ENCODE data around the gene RFT1.

The RFT1 gene, protein sequence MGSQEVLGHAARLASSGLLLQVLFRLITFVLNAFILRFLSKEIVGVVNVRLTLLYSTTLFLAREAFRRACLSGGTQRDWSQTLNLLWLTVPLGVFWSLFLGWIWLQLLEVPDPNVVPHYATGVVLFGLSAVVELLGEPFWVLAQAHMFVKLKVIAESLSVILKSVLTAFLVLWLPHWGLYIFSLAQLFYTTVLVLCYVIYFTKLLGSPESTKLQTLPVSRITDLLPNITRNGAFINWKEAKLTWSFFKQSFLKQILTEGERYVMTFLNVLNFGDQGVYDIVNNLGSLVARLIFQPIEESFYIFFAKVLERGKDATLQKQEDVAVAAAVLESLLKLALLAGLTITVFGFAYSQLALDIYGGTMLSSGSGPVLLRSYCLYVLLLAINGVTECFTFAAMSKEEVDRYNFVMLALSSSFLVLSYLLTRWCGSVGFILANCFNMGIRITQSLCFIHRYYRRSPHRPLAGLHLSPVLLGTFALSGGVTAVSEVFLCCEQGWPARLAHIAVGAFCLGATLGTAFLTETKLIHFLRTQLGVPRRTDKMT

DNA sequence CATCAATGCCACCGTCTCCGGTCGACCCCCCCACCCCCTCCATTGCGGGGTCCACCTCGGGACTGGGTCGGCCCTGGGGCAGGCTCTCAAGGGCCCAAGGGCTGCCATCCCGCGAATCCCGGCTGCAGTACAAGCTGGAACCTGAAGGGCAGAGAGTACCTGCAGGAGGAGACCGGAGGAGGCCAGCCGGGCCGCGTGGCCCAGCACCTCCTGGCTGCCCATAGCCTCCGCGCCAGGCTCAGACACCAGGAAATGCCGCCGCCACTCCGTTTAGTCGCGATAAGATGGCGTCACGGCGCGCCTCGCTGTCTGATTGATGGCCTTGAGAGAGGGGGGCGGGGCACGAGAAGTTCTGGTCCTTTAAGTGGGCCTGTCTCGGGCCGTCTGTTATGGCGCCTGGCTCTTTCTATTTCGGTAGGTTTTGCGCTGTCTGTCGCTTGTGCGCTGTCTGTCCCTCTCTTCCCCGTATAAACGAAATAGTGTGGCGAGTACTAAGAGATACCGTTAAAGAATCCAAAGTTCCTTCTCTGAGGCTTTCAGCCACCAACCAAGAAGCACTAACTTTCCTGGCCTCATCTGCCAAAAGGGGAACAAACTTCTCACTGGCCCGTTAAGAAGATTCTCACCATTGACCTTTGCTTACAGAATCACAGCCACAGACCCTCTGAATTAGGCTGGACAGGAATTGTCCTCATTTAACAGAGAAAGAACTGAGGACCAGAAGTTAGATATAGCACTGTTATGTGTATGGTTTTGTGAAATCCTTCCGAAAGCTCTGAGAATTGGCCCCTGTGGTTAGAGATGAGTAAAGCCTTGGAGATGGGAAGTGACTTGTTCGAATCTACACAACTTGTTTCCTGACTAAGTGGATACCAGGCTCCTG lies at the start of gene RFT1:
Gene RFT1 (minus strand): TSS at position 257 of the 883 bp plus-strand sequence. CDS start 35 bp downstream, at position 222.
- Histone ChIP-seq H3K9ac (peak within 1 kb of the TSS; percentile 94), H3K4me1 (peaks cover 33% of the 10 kb centered on the region), H3K9me3 (no peaks in the 10 kb centered on the region), H3K4me2 (peak within 1 kb of the TSS; percentile 95), H3K27me3 (no peaks in the 10 kb centered on the region), H3K36me3 (peaks cover 19% of the 10 kb centered on the region), H3K27ac (peak within 1 kb of the TSS; percentile 91), H4K20me1 (no peaks in the 10 kb centered on the region), H3K4me3 (peak within 1 kb of the TSS; percentile 84)
- no peak for TF ChIP-seq Cebpa-rat (IDR thresholded peaks at IDR 0.05)

DNA sequence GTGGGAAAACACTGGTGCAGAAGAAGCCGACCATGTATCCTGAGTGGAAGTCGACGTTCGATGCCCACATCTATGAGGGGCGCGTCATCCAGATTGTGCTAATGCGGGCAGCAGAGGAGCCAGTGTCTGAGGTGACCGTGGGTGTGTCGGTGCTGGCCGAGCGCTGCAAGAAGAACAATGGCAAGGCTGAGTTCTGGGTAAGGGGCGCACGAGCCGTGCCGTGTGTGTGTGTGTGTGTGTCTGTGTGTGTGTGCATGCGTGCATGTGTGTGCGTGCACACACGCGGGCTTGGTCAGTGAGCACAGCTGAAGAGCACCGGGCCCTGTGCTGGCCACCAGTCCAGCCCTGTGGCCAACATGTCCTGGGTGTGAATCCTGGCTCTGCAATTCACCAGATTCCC lies 49.3 kb upstream of the RFT1 start:
- no peak overlapping the region for H3K9ac ChIP-seq
- peak overlapping the region; percentile 69 for H3K27ac ChIP-seq
- no peaks in the 10 kb centered on the region for H3K9me3 ChIP-seq
- peaks cover 76% of the 10 kb centered on the region for H4K20me1 ChIP-seq
- peaks cover 39% of the 10 kb centered on the region for H3K4me1 ChIP-seq
- peak overlapping the region; percentile 93 for H3K4me2 ChIP-seq
- no peak for TF ChIP-seq Cebpa-rat (IDR thresholded peaks at IDR 0.05)
- peaks cover 92% of the 10 kb centered on the region for H3K36me3 ChIP-seq
- H3K27me3 ChIP-seq, result no peaks in the 10 kb centered on the region
- H3K4me3 ChIP-seq, result no peak overlapping the region

DNA sequence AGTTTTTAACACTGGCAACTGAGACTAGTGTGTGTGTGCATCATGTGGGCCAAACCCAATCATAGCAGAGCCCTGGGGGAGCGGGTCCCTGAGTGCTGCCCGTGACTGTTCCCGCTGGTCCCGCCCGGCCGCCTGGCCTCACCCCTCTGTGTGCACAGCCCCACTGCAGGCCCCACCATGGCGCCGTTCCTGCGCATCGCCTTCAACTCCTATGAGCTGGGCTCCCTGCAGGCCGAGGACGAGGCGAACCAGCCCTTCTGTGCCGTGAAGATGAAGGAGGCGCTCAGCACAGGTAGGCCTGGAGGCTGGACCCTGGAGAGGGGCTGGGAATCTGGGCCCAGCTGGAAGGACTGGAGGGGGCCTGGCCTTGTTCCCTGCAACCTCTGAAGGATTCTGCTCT lies 48.0 kb upstream of the RFT1 start:
- no peak overlapping the region for H3K4me2 ChIP-seq
- H3K27ac ChIP-seq, result no peak overlapping the region
- no peaks in the 10 kb centered on the region for H3K9me3 ChIP-seq
- H3K4me3 ChIP-seq, result no peak overlapping the region
- H3K36me3 ChIP-seq, result peaks cover 94% of the 10 kb centered on the region
- peaks cover 89% of the 10 kb centered on the region for H4K20me1 ChIP-seq
- TF ChIP-seq Cebpa-rat (IDR thresholded peaks at IDR 0.05), result no peak
- no peak overlapping the region for H3K9ac ChIP-seq
- no peaks in the 10 kb centered on the region for H3K27me3 ChIP-seq
- H3K4me1 ChIP-seq, result peaks cover 49% of the 10 kb centered on the region

DNA sequence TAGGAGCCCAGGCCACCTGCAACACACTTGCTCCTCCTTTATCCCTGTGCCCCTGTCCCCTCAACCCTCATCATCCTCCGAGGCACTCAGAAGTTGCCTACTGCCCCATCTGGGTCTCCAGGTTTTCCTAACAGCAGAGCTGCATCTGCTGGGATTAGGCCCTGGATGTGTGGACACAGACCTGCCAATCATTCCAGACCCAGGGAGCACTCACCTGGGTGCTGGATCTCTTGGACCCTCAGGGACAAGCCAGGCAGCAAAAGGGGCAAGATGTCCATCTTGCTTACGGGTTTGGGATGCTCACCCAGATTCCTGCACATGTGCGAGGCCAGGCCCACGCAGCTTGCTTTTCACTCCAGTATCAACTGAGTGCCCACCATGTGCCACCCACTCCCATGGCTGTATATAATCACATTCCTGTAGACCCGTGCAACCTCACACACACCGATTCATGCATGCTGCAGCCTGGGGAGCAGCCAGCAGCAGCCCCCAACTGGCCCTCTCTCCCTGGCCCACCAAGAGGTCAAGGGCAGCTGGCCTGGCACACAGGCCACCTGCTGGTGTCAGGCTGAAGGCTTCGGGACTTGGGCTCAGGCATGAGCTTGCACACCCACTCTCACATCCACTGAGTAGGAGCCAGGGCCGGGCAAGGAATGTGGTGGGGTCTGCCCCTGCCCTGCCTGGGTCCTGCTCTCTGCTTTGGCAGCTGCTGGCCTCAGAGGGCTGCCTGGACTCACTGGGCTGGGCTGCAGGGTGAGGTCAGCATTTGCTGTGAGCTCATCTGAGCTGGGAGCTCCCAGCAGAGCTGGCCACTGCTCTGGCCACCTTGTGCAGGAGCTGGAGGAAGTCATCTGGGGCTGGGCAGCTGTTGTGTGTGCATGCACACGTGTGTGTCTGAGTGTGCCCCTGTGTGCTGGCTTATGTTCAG lies 45.6 kb upstream of the RFT1 start:
- H3K4me1 ChIP-seq, result peaks cover 60% of the 10 kb centered on the region
- H3K4me3 ChIP-seq, result no peak overlapping the region
- H3K27ac ChIP-seq, result 0 out of 2 replicates have a peak overlapping the region, but pooled peaks have one; percentile 6
- no peak overlapping the region for H3K9ac ChIP-seq
- no peaks in the 10 kb centered on the region for H3K27me3 ChIP-seq
- no peaks in the 10 kb centered on the region for H3K9me3 ChIP-seq
- TF ChIP-seq Cebpa-rat (IDR thresholded peaks at IDR 0.05), result no peak
- H3K36me3 ChIP-seq, result peaks cover 78% of the 10 kb centered on the region
- H3K4me2 ChIP-seq, result no peak overlapping the region
- H4K20me1 ChIP-seq, result peaks cover 100% of the 10 kb centered on the region

DNA sequence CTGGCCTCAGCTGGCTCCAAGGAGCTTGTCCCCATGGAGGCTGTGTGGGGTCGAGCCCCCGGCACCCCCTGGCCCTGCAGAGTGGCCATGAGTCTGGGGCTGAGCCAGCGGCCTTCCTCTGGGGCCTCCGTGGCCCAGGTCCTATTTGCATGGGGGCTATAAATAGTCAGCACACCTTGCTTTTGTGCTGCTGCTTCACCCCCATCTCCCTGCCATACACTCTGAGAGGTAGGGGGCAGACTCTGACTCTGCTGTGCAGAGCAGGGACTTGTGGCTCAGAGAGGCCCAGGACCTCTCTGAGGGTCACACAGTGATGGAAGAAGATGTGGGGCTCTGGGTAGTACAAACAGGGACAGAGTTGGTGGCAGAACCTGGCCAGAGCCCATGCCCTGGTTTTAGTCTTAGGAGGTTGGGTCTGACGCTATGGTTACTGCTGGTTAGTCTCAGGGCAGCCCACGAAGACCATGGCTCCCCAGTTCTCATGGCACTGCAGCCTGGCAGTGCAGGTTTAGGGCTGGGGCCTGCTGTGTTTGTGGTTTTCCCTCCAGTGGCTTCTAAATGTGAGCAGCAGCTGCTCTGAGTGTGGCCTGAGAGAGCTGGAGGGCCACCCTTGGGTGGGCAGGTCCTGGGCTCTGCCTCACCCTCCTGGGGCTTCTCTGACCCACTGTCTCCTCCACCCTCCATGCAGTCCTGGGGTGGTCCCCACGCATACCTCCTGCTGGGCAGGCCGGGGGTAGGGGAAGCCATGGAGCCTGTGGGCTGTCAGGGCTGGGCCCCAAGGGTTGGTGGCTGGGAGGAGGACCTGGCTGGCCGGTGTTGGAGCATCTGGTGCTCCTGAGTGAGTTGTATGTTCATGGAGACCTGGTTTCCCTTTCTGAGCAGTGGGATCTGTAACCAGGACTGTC lies 44.4 kb upstream of the RFT1 start:
- H3K9me3 ChIP-seq, result no peaks in the 10 kb centered on the region
- no peak overlapping the region for H3K4me3 ChIP-seq
- peak overlapping the region; percentile 43; the same call in 1 of the 2 replicates for H3K9ac ChIP-seq
- H3K4me1 ChIP-seq, result peaks cover 60% of the 10 kb centered on the region
- peak overlapping the region; percentile 49; the same call in 1 of the 2 replicates for H3K27ac ChIP-seq
- peak overlapping the region; percentile 35 for H3K4me2 ChIP-seq
- H3K36me3 ChIP-seq, result peaks cover 68% of the 10 kb centered on the region
- no peaks in the 10 kb centered on the region for H3K27me3 ChIP-seq
- peaks cover 100% of the 10 kb centered on the region for H4K20me1 ChIP-seq
- TF ChIP-seq Cebpa-rat (IDR thresholded peaks at IDR 0.05), result no peak

DNA sequence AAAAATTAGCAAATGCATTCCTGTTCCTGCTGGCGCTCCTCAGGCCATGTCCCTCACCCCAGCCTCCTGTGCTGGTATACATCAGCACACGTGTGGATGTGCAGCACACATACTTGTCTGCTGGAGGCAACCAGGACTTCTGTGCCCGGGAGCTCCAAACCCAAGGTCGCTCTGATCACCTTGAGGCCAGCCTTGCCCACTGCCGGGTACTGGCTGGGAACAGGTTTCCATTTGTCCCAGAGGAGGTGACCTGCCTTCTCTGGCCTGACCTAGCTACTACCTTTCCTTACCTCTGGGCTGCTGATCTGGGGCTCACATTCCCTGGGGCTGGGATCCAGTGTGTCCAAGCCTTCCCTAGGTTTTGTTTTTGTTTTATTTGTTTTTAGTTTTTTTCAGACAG lies 42.9 kb upstream of the RFT1 start:
- H3K4me3 ChIP-seq, result no peak overlapping the region
- H4K20me1 ChIP-seq, result peaks cover 100% of the 10 kb centered on the region
- peaks cover 63% of the 10 kb centered on the region for H3K4me1 ChIP-seq
- no peaks in the 10 kb centered on the region for H3K27me3 ChIP-seq
- H3K9me3 ChIP-seq, result no peaks in the 10 kb centered on the region
- H3K36me3 ChIP-seq, result peaks cover 53% of the 10 kb centered on the region
- no peak overlapping the region for H3K9ac ChIP-seq
- TF ChIP-seq Cebpa-rat (IDR thresholded peaks at IDR 0.05), result no peak
- no peak overlapping the region for H3K27ac ChIP-seq
- no peak overlapping the region; the same call in 1 of the 2 replicates for H3K4me2 ChIP-seq

DNA sequence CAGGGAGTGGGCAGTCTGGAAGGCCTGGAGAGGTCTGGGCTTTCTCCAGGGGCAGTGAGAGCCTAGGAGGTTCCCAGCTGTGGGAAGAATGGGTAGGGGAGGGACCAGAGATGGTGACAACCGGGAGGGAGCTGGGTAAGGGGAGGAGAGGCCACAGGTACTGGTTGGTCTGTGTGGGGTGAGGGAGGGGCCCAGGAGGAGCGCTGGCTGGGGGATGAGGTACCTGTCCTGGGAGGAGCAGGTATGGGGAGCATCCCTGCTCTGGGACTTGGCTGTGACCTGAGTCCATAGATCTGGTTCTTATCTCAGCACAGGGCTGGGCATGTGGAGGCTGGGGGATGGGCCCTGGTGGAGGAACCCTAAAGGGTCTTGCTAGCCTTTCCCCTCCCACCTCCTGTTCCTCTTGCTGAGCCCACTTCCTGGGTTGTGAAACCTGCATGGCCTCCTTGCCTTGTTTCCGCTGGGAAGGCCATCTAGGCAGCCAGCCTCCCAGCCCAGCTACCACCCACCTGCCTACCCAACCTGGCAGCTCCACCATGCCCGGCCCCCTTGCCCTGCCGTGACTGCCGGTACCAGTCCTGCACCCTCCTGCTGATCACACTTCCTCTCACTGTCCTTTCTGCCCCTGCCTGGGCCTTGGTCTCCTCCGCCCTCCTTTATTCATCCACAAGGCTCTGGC lies 41.7 kb upstream of the RFT1 start:
- Histone ChIP-seq H3K9ac (peak overlapping the region; percentile 48; the same call in 1 of the 2 replicates), H3K36me3 (peaks cover 45% of the 10 kb centered on the region), H3K27me3 (no peaks in the 10 kb centered on the region), H4K20me1 (peaks cover 100% of the 10 kb centered on the region), H3K4me3 (no peak overlapping the region), H3K4me2 (peak overlapping the region; percentile 90), H3K9me3 (no peaks in the 10 kb centered on the region), H3K4me1 (peaks cover 74% of the 10 kb centered on the region), H3K27ac (peak overlapping the region; percentile 81)
- TF ChIP-seq Cebpa-rat (IDR thresholded peaks at IDR 0.05), result no peak

DNA sequence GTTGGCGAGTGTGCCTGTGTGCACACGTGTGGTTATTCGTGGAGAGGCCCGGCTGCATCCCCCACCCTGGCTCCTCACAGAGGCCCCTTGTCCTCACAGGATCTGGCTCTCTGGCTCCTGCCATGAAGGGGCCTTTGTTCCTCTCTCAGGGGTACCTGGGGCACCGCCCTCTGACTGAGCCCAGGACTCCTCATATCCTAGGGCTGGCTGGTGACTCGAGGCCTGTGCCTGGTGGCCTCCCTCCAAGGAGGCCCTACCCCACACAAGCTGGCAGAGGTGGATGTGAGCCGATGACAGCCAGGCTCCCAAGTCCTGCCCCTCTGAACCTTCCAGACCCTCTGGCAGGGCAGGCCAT lies 40.8 kb upstream of the RFT1 start:
- peaks cover 83% of the 10 kb centered on the region for H3K4me1 ChIP-seq

More for the DNA sequence above, 40.8 kb upstream of the RFT1 start:
- no peaks in the 10 kb centered on the region for H3K9me3 ChIP-seq
- H3K27me3 ChIP-seq, result no peaks in the 10 kb centered on the region
- no peak overlapping the region for H3K4me3 ChIP-seq
- no peak for TF ChIP-seq Cebpa-rat (IDR thresholded peaks at IDR 0.05)
- H4K20me1 ChIP-seq, result peaks cover 100% of the 10 kb centered on the region
- H3K4me2 ChIP-seq, result peak overlapping the region; percentile 90
- peaks cover 45% of the 10 kb centered on the region for H3K36me3 ChIP-seq
- H3K9ac ChIP-seq, result peak overlapping the region; percentile 48; the same call in 1 of the 2 replicates
- H3K27ac ChIP-seq, result peak overlapping the region; percentile 81
